PC-3 (cell line): Measurements from ENCODE around the gene KMT2C. TPM values are rescaled to one million over a fixed set of nuclear protein-coding genes. Genes with fewer than 3 reads are reported as not detected.

Source experiments
- ATAC-seq: fragments of 200-7000 bp; cut with Tn5 transposase; 2 replicates; pipeline ENCODE4 v1.9.1; 2020; ENCODE audit warnings: mild to moderate bottlenecking, moderate library complexity
- BruUV-seq: library from RNA; stranded (reverse); fragments of 400-500 nt; replicated peaks from 2 replicates; lab custom pipeline; 2021; lab: Mats Ljungman, UMichigan
- CTCF ChIA-PET: fragments of 300-600 bp; sonication (Branson Sonifier 250); formaldehyde crosslinking; loops from one replicate; lab custom pipeline; 2022; ENCODE audit warnings: antibody characterized with exemption; lab: Charles Lee
- POLR2A ChIA-PET: fragments of 300-600 bp; sonication (Branson Sonifier 250); formaldehyde crosslinking; loops from one replicate; lab custom pipeline; 2022; ENCODE audit warnings: antibody characterized with exemption; ENCODE audit not compliant: unreplicated experiment; lab: Charles Lee
- DNase-seq: peaks from one replicate; pipeline ENCODE4 v3.0.0-alpha.2; 2015
- H2AFZ ChIP-seq: fragments of 300-600 bp; sonication (generic); 2 replicates; pipeline ENCODE4 v1.6.0; 2016; ENCODE audit warnings: antibody characterized with exemption, low read length
- H3F3A ChIP-seq: fragments of 300-600 bp; sonication (generic); one replicate; pipeline ENCODE4 v1.6.0; 2017; ENCODE audit warnings: antibody characterized with exemption, low read length, control low read depth, mild to moderate bottlenecking; ENCODE audit not compliant: unreplicated experiment
- H3K27ac ChIP-seq: fragments of 300-600 bp; sonication (generic); 2 replicates; pipeline ENCODE4 v1.5.1; 2016; ENCODE audit warnings: mild to moderate bottlenecking, low read length
- H3K27me3 ChIP-seq: fragments of 300-600 bp; sonication (generic); 2 replicates; pipeline ENCODE4 v1.6.1; 2016; ENCODE audit warnings: low read length, mixed read lengths
- H3K36me3 ChIP-seq: fragments of 300-600 bp; sonication (generic); 2 replicates; pipeline ENCODE4 v1.6.1; 2016; ENCODE audit warnings: low read depth, mixed run types, low read length, mixed read lengths
- H3K4me1 ChIP-seq: fragments of 300-600 bp; sonication (generic); 2 replicates; pipeline ENCODE4 v1.5.1; 2016; ENCODE audit warnings: low read length; ENCODE audit not compliant: insufficient read depth
- H3K4me2 ChIP-seq: fragments of 300-600 bp; sonication (generic); 2 replicates; pipeline ENCODE4 v1.6.0; 2016; ENCODE audit warnings: low read length
- H3K4me3 ChIP-seq: fragments of 300-600 bp; sonication (generic); 2 replicates; pipeline ENCODE4 v1.5.1; 2016; ENCODE audit warnings: mild to moderate bottlenecking, low read length, mixed read lengths
- H3K79me2 ChIP-seq: fragments of 300-600 bp; sonication (generic); 2 replicates; pipeline ENCODE4 v1.6.1; 2017; ENCODE audit warnings: low read length, mixed read lengths
- H3K9ac ChIP-seq: fragments of 300-600 bp; sonication (generic); 2 replicates; pipeline ENCODE4 v1.6.0; 2016; ENCODE audit warnings: mild to moderate bottlenecking, low read length
- H3K9me2 ChIP-seq: fragments of 300-600 bp; sonication (generic); replicated peaks from 2 replicates; pipeline ENCODE4 v1.6.1; 2016; ENCODE audit warnings: mixed run types, low read length, mixed read lengths
- H3K9me3 ChIP-seq: fragments of 300-600 bp; sonication (generic); 2 replicates; pipeline ENCODE4 v1.6.1; 2016; ENCODE audit warnings: low read length, mixed read lengths
- H4K20me1 ChIP-seq: fragments of 300-600 bp; sonication (generic); 2 replicates; pipeline ENCODE4 v1.6.1; 2016; ENCODE audit warnings: low read length, mixed read lengths
- CTCF ChIP-seq: fragments of 300-600 bp; sonication (generic); conservative IDR thresholded peaks from 2 replicates; pipeline ENCODE4 v1.5.1; 2017; ENCODE audit warnings: antibody characterized with exemption, low read depth, mild to moderate bottlenecking, low read length
- EZH2 ChIP-seq: fragments of 300-600 bp; sonication (generic); IDR thresholded peaks from one replicate; pipeline ENCODE4 v1.6.1; 2017; ENCODE audit warnings: antibody characterized with exemption, mild to moderate bottlenecking, low read length; ENCODE audit not compliant: unreplicated experiment
- EZH2phosphoT487 ChIP-seq: fragments of 300-600 bp; sonication (generic); IDR thresholded peaks from 2 replicates; pipeline ENCODE4 v1.6.1; 2018; ENCODE audit warnings: mild to moderate bottlenecking, antibody characterized with exemption, low read length, borderline replicate concordance
- intact Hi-C: fragments of 100-400 bp; cut with micrococcal nuclease; formaldehyde crosslinking; loops from 2 replicates; pipeline ENCODE4 v1.9.0; 2023
- total RNA-seq: library from RNA; depleted of rRNA; stranded (reverse); fragments of >200 nt; gene quantifications from 2 replicates; pipeline ENCODE4 v1.2.3, GENCODE V29; 2014

The KMT2C gene
- total RNA-seq, 1 experiment from 2014 or later, result 15.3 TPM

GRCh38 chr7:152120776-152121175, 315.0 kb downstream of the KMT2C start:
- TF ChIP-seq EZH2, result no peak
- no peak for TF ChIP-seq EZH2phosphoT487
- TF ChIP-seq CTCF, result no peak
- DNase-seq (no peak), ATAC-seq (no peak)
- intact Hi-C loops, result no loop called here
- H3K9ac ChIP-seq, result no peak overlapping the region
- no peaks in the 10 kb centered on the region for H4K20me1 ChIP-seq
- no peak overlapping the region for H3K4me3 ChIP-seq
- H3K36me3 ChIP-seq, result peaks cover 54% of the 10 kb centered on the region
- ChIA-PET POLR2A (no interaction called here), CTCF (no interaction called here)
- H3K4me2 ChIP-seq, result no peak overlapping the region
- BruUV-seq, result no TSS peak
- no peaks in the 10 kb centered on the region for H3K4me1 ChIP-seq
- no peaks in the 10 kb centered on the region for H3K27me3 ChIP-seq
- H3K9me3 ChIP-seq, result no peaks in the 10 kb centered on the region
- no peaks in the 10 kb centered on the region for H3K9me2 ChIP-seq
- no peak overlapping the region for H3K27ac ChIP-seq
- no peaks in the 10 kb centered on the region for H3K79me2 ChIP-seq
- H3F3A ChIP-seq, result no peaks in the 10 kb centered on the region
- no peak overlapping the region for H2AFZ ChIP-seq

GRCh38 chr7:152120210-152120609, 315.6 kb downstream of the KMT2C start:
- Histone ChIP-seq H3K36me3 (peaks cover 51% of the 10 kb centered on the region), H3K9ac (no peak overlapping the region), H3K4me1 (no peaks in the 10 kb centered on the region), H2AFZ (no peak overlapping the region), H4K20me1 (no peaks in the 10 kb centered on the region), H3K9me3 (no peaks in the 10 kb centered on the region), H3K27me3 (no peaks in the 10 kb centered on the region), H3K27ac (no peak overlapping the region), H3K4me2 (no peak overlapping the region), H3K9me2 (no peaks in the 10 kb centered on the region), H3F3A (no peaks in the 10 kb centered on the region), H3K79me2 (no peaks in the 10 kb centered on the region), H3K4me3 (no peak overlapping the region)
- POLR2A ChIA-PET, result no interaction called here
- ATAC-seq (no peak), DNase-seq (no peak)
- CTCF ChIA-PET, result no interaction called here
- TF ChIP-seq EZH2phosphoT487, result no peak
- no peak for TF ChIP-seq CTCF
- no peak for TF ChIP-seq EZH2
- intact Hi-C loops, result no loop called here
- BruUV-seq, result no TSS peak

- Histone ChIP-seq H3F3A (no peaks in the 10 kb centered on the region), H2AFZ (no peak overlapping the region), H3K9me3 (no peaks in the 10 kb centered on the region), H3K9ac (no peak overlapping the region), H3K27me3 (no peaks in the 10 kb centered on the region), H3K27ac (no peak overlapping the region), H3K36me3 (peaks cover 23% of the 10 kb centered on the region), H3K4me1 (no peaks in the 10 kb centered on the region), H4K20me1 (no peaks in the 10 kb centered on the region), H3K79me2 (no peaks in the 10 kb centered on the region), H3K4me2 (no peak overlapping the region), H3K9me2 (no peaks in the 10 kb centered on the region), H3K4me3 (no peak overlapping the region)
- no peak for ATAC-seq
- intact Hi-C loops, result no loop called here
- TF ChIP-seq EZH2, result no peak
- no peak for TF ChIP-seq CTCF
- no peak for TF ChIP-seq EZH2phosphoT487
- ChIA-PET CTCF (no interaction called here), POLR2A (no interaction called here)
- no TSS peak for BruUV-seq
- no peak for DNase-seq
Observed at GRCh38 chr7:152117356-152117755, 318.4 kb downstream of the KMT2C start.
